Trophoblast cell (in vitro differentiated cells and primary cell): ENCODE data around the gene SNRNP70.

Experiments used
- DNase-seq, 2 donors: peaks; one replicate each; pipeline ENCODE4 v3.0.0-alpha.2; 2016
- H2AFZ ChIP-seq: 2 replicates; pipeline ENCODE4 v1.6.1; 2013; ENCODE audit warnings: low read length, moderate library complexity, mild to moderate bottlenecking; ENCODE audit not compliant: insufficient read depth, poor library complexity
- H2AK5ac ChIP-seq: 2 replicates; pipeline ENCODE4 v1.6.1; 2013; ENCODE audit warnings: mild to moderate bottlenecking, low read length
- H2BK120ac ChIP-seq: 2 replicates; pipeline ENCODE4 v1.6.1; 2013; ENCODE audit warnings: low read length, mild to moderate bottlenecking, moderate library complexity; ENCODE audit not compliant: insufficient read depth, poor library complexity
- H2BK12ac ChIP-seq: 2 replicates; pipeline ENCODE4 v1.6.1; 2013; ENCODE audit warnings: mild to moderate bottlenecking, low read length, moderate library complexity
- H2BK5ac ChIP-seq: 2 replicates; pipeline ENCODE4 v1.6.1; 2013; ENCODE audit warnings: low read length, low read depth, moderate library complexity, mild to moderate bottlenecking; ENCODE audit not compliant: poor library complexity
- H3K14ac ChIP-seq: 2 replicates; pipeline ENCODE4 v1.6.1; 2013; ENCODE audit warnings: mild to moderate bottlenecking, low read length
- H3K18ac ChIP-seq: 2 replicates; pipeline ENCODE4 v1.6.1; 2013; ENCODE audit warnings: mild to moderate bottlenecking, low read length
- H3K23ac ChIP-seq: 2 replicates; pipeline ENCODE4 v1.6.1; 2013; ENCODE audit warnings: low read length
- H3K27ac ChIP-seq: 2 replicates; pipeline ENCODE4 v1.5.1; 2013; ENCODE audit warnings: low read depth, mild to moderate bottlenecking, inconsistent platforms, low read length, moderate library complexity
- H3K27me3 ChIP-seq: 2 replicates; pipeline ENCODE4 v1.6.1; 2013; ENCODE audit warnings: inconsistent platforms, mild to moderate bottlenecking, low read length, moderate library complexity; ENCODE audit not compliant: insufficient read depth
- H3K36me3 ChIP-seq, 2 experiments: 1 replicate in 1 of 2; 2 replicates in 1 of 2; pipeline ENCODE4 v1.6.1; 2013; ENCODE audit warnings: low read length in 2 of 2, mild to moderate bottlenecking in 2 of 2, moderate library complexity in 1 of 2; ENCODE audit not compliant: insufficient read depth in 2 of 2, control insufficient read depth in 1 of 2
- H3K4ac ChIP-seq: 2 replicates; pipeline ENCODE4 v1.6.1; 2013; ENCODE audit warnings: low read depth, mild to moderate bottlenecking, low read length, moderate library complexity
- H3K4me1 ChIP-seq, 2 experiments: 1 replicate in 1 of 2; 2 replicates in 1 of 2; pipeline ENCODE4 v1.6.1; 2013; ENCODE audit warnings: low read length in 2 of 2, mild to moderate bottlenecking in 2 of 2, moderate library complexity in 1 of 2; ENCODE audit not compliant: insufficient read depth in 2 of 2, control insufficient read depth in 1 of 2
- H3K4me2 ChIP-seq: 2 replicates; pipeline ENCODE4 v1.6.1; 2013; ENCODE audit warnings: inconsistent platforms, mild to moderate bottlenecking, low read length, moderate library complexity
- H3K4me3 ChIP-seq: 2 replicates; pipeline ENCODE4 v1.5.1; 2013; ENCODE audit warnings: mild to moderate bottlenecking, low read depth, low read length, inconsistent platforms
- H3K79me1 ChIP-seq: one replicate; pipeline ENCODE4 v1.6.1; 2013; ENCODE audit warnings: low read length
- H3K79me2 ChIP-seq: 2 replicates; pipeline ENCODE4 v1.6.1; 2013; ENCODE audit warnings: low read length, mild to moderate bottlenecking; ENCODE audit not compliant: control insufficient read depth, insufficient read depth, poor library complexity
- H3K9ac ChIP-seq: 2 replicates; pipeline ENCODE4 v1.6.1; 2013; ENCODE audit warnings: mild to moderate bottlenecking, low read length
- H3K9me3 ChIP-seq: 2 replicates; pipeline ENCODE4 v1.6.1; 2013; ENCODE audit warnings: low read depth, mild to moderate bottlenecking, control low read depth, inconsistent platforms, low read length; ENCODE audit not compliant: insufficient read depth
- H4K12ac ChIP-seq: 2 replicates; pipeline ENCODE4 v1.6.1; 2013; ENCODE audit warnings: low read depth, mild to moderate bottlenecking, low read length, moderate library complexity
- H4K8ac ChIP-seq: 2 replicates; pipeline ENCODE4 v1.6.1; 2013; ENCODE audit warnings: low read depth, mild to moderate bottlenecking, low read length, moderate library complexity
- H4K91ac ChIP-seq: one replicate; pipeline ENCODE4 v1.6.1; 2013; ENCODE audit warnings: low read depth, mild to moderate bottlenecking, low read length, moderate library complexity
- WGBS: extraction: QIAGEN DNeasy Blood & Tissue Kit; methylation state at CpG from one replicate; pipeline ENCODE4 v1.1.7; 2013; ENCODE audit warnings: missing lambda C conversion rate; ENCODE audit not compliant: insufficient read length, insufficient coverage; ENCODE audit errors: extremely low coverage; 5-methylcytosine and 5-hydroxymethylcytosine counted together

The SNRNP70 gene

GRCh38 chr19:49130325-49130724, 45.1 kb downstream of the SNRNP70 start:
- H2AK5ac ChIP-seq, result no peak overlapping the region
- H4K8ac ChIP-seq, result no peak overlapping the region
- H4K91ac ChIP-seq, result no peak overlapping the region
- no peak overlapping the region for H2AFZ ChIP-seq
- H3K4me3 ChIP-seq, result peak overlapping the region; percentile 29
- H3K79me1 ChIP-seq, result peaks cover 3% of the 10 kb centered on the region
- H2BK12ac ChIP-seq, result no peak overlapping the region
- no peak overlapping the region for H3K4me2 ChIP-seq
- no CpG with 5 or more reads among the region's 24 CpGs for WGBS
- H3K4ac ChIP-seq, result no peak overlapping the region
- no peak overlapping the region for H3K27ac ChIP-seq
- no peak overlapping the region for H3K18ac ChIP-seq
- DNase-seq, result no peak
- H2BK120ac ChIP-seq, result no peak overlapping the region
- no peaks in the 10 kb centered on the region for H3K27me3 ChIP-seq
- H4K12ac ChIP-seq, result no peak overlapping the region
- peaks cover 2% of the 10 kb centered on the region for H3K79me2 ChIP-seq
- peaks cover 6 to 10% of the 10 kb centered on the region in 2 experiments for H3K4me1 ChIP-seq
- H3K9me3 ChIP-seq, result peaks cover 13% of the 10 kb centered on the region
- no peak overlapping the region for H3K23ac ChIP-seq
- H3K36me3 ChIP-seq, result no peaks in the 10 kb centered on the region
- no peak overlapping the region for H2BK5ac ChIP-seq
- H3K14ac ChIP-seq, result no peak overlapping the region
- H3K9ac ChIP-seq, result no peak overlapping the region

DNA sequence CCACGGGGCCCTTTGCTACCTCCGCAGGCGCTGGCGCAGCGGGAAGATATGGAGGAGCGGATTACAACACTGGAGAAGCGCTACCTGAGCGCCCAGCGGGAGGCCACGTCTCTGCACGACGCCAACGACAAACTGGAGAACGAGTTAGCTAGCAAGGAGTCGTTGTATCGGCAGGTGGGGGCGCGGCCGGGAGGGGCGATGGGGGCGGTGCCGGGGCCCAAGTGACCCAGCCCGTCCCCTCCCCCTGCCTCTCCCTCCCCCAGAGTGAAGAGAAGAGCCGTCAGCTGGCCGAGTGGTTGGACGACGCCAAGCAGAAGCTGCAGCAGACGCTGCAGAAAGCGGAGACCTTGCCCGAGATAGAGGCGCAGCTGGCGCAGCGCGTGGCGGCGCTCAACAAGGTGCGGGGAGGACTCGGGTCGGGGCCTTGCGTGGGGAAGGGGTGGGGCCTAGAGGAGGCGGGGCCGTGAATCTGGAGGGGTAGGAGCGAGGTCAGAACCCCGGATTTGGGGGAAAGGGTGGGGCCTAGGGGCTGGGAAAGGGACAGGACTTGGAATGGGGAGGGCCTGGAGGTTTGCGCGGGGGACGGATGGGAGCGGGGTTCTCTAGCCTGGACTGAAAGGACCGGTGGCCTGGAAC, 47.8 kb downstream of the SNRNP70 start:
- no peak for DNase-seq
- WGBS, result no CpG with 5 or more reads among the region's 49 CpGs
- no peak overlapping the region for H3K18ac ChIP-seq
- no peak overlapping the region for H3K4ac ChIP-seq
- no peak overlapping the region for H4K12ac ChIP-seq
- H3K79me1 ChIP-seq, result no peaks in the 10 kb centered on the region
- no peak overlapping the region for H4K91ac ChIP-seq
- no peaks in the 10 kb centered on the region for H3K79me2 ChIP-seq
- no peak overlapping the region for H3K27ac ChIP-seq
- no peak overlapping the region for H2AK5ac ChIP-seq
- H3K9ac ChIP-seq, result no peak overlapping the region
- H3K14ac ChIP-seq, result no peak overlapping the region
- no peak overlapping the region for H3K4me2 ChIP-seq
- H4K8ac ChIP-seq, result no peak overlapping the region
- no peak overlapping the region for H2BK5ac ChIP-seq
- H3K36me3 ChIP-seq, result no peaks in the 10 kb centered on the region
- H3K4me3 ChIP-seq, result no peak overlapping the region
- H3K23ac ChIP-seq, result no peak overlapping the region
- no peak overlapping the region for H2BK12ac ChIP-seq
- no peaks in the 10 kb centered on the region for H3K27me3 ChIP-seq
- H2AFZ ChIP-seq, result no peak overlapping the region
- H3K9me3 ChIP-seq, result peaks cover 19% of the 10 kb centered on the region
- no peak overlapping the region for H2BK120ac ChIP-seq
- peaks cover 0 to 2% of the 10 kb centered on the region in 2 experiments for H3K4me1 ChIP-seq

- Histone ChIP-seq H4K91ac (no peak overlapping the region), H3K79me2 (no peaks in the 10 kb centered on the region), H3K4me2 (no peak overlapping the region), H3K18ac (no peak overlapping the region), H3K4me3 (no peak overlapping the region), H3K4ac (no peak overlapping the region), H2AFZ (no peak overlapping the region), H3K4me1 (no peaks in the 10 kb centered on the region), H4K8ac (no peak overlapping the region), H3K27ac (no peak overlapping the region), H3K36me3 (no peaks in the 10 kb centered on the region), H3K27me3 (no peaks in the 10 kb centered on the region), H3K23ac (no peak overlapping the region), H3K9me3 (peaks cover 19% of the 10 kb centered on the region), H2BK12ac (no peak overlapping the region), H3K14ac (no peak overlapping the region), H3K9ac (no peak overlapping the region), H2AK5ac (no peak overlapping the region), H2BK120ac (no peak overlapping the region), H2BK5ac (no peak overlapping the region), H3K79me1 (no peaks in the 10 kb centered on the region), H4K12ac (no peak overlapping the region)
- no CpG with 5 or more reads among the region's 42 CpGs for WGBS
- peak; percentile 36 to 45 for DNase-seq
Measured at GRCh38 chr19:49133621-49134454, 48.6 kb downstream of the SNRNP70 start.

GRCh38 chr19:49135686-49136085, 50.4 kb downstream of the SNRNP70 start:
- WGBS, result no CpG with 5 or more reads among the region's 5 CpGs

More at GRCh38 chr19:49135686-49136085, 50.4 kb downstream of the SNRNP70 start:
- Histone ChIP-seq H3K4me2 (no peak overlapping the region), H4K8ac (no peak overlapping the region), H3K79me1 (no peaks in the 10 kb centered on the region), H3K23ac (no peak overlapping the region), H3K4me3 (no peak overlapping the region), H3K4me1 (no peaks in the 10 kb centered on the region), H3K9ac (no peak overlapping the region), H3K79me2 (no peaks in the 10 kb centered on the region), H2BK120ac (no peak overlapping the region), H4K91ac (no peak overlapping the region), H2BK5ac (no peak overlapping the region), H3K36me3 (no peaks in the 10 kb centered on the region), H2AFZ (no peak overlapping the region), H3K27ac (no peak overlapping the region), H3K9me3 (peaks cover 9% of the 10 kb centered on the region), H2BK12ac (no peak overlapping the region), H2AK5ac (no peak overlapping the region), H4K12ac (no peak overlapping the region), H3K14ac (no peak overlapping the region), H3K18ac (no peak overlapping the region), H3K27me3 (no peaks in the 10 kb centered on the region), H3K4ac (no peak overlapping the region)
- DNase-seq, result no peak
